Endothelial cell of umbilical vein (primary cell): ENCODE results near the gene CYP4X1. TPM values are rescaled to one million over a fixed set of nuclear protein-coding genes. Genes with fewer than 3 reads are reported as not detected.
A peak's percentile ranks its signal among the peaks of the same experiment; 100 is the strongest.

Experiments used
- BruUV-seq: library from RNA; stranded (reverse); fragments of 400-500 nt; replicated peaks from 2 replicates; lab custom pipeline; 2021; lab: Mats Ljungman, UMichigan
- CTCF ChIA-PET: fragments of 300-600, 350-600 bp; sonication (Branson Sonifier 250); formaldehyde crosslinking; loops from one replicate; lab custom pipeline; 2021; ENCODE audit warnings: antibody characterized with exemption, inconsistent platforms; lab: Charles Lee
- POLR2A ChIA-PET: fragments of 300-600, 350-600 bp; sonication (Branson Sonifier 250); formaldehyde crosslinking; loops from one replicate; lab custom pipeline; 2021; ENCODE audit warnings: antibody characterized with exemption, inconsistent platforms; lab: Charles Lee
- DNase-seq: peaks from one replicate; pipeline ENCODE4 v3.0.0-alpha.2; 2011; ENCODE audit warnings: low read depth, low spot score
- FAIRE-seq: peaks from 2 replicates; lab custom pipeline; 2011; peaks lifted over from hg19 to GRCh38; lab: Jason Lieb, UNC
- H2AFZ ChIP-seq: 2 replicates; pipeline ENCODE4 v1.6.0; 2012; ENCODE audit warnings: low read depth, low read length, control low read depth, inconsistent platforms
- H3K27ac ChIP-seq: 2 replicates; pipeline ENCODE4 v1.5.1; 2011; ENCODE audit warnings: low read depth, mild to moderate bottlenecking, control low read depth, low read length, moderate library complexity; ENCODE audit not compliant: insufficient read depth
- H3K27me3 ChIP-seq, 2 experiments: 2 replicates each; pipeline versions ENCODE4 v1.6.0 to v1.6.1; 2011; ENCODE audit warnings: low read length in 2 of 2, mixed read lengths in 1 of 2; ENCODE audit not compliant: control insufficient read depth in 2 of 2, insufficient read depth in 2 of 2
- H3K36me3 ChIP-seq, 2 experiments: 2 replicates in 1 of 2; 3 replicates in 1 of 2; pipeline ENCODE4 v1.5.1; 2011; ENCODE audit warnings: low read length in 2 of 2, mild to moderate bottlenecking in 1 of 2, moderate library complexity in 1 of 2; ENCODE audit not compliant: control insufficient read depth in 2 of 2, insufficient read depth in 2 of 2; ENCODE audit errors: extremely low read depth in 1 of 2
- H3K4me1 ChIP-seq: 3 replicates; pipeline ENCODE4 v1.5.1; 2011; ENCODE audit warnings: mild to moderate bottlenecking, low read length; ENCODE audit not compliant: control insufficient read depth, insufficient read depth; ENCODE audit errors: extremely low read depth
- H3K4me2 ChIP-seq: 2 replicates; pipeline ENCODE4 v1.6.1; 2011; ENCODE audit warnings: low read length, control low read depth, mixed read lengths; ENCODE audit not compliant: insufficient read depth
- H3K4me3 ChIP-seq, 3 experiments: fragments of 200-600 bp in 1 of 3; sonication (generic), shearing (Covaris generic) in 1 of 3; replicated peaks in 1 of 3; 2 replicates each; pipeline ENCODE4 v1.5.1; 2011 to 2016; ENCODE audit warnings: control low read depth in 3 of 3, low read length in 3 of 3, mild to moderate bottlenecking in 2 of 3, inconsistent platforms in 1 of 3, low read depth in 1 of 3, moderate library complexity in 1 of 3; ENCODE audit not compliant: insufficient read depth in 1 of 3
- H3K79me2 ChIP-seq: 2 replicates; pipeline ENCODE4 v1.6.0; 2012; ENCODE audit warnings: low read length, inconsistent platforms; ENCODE audit not compliant: control insufficient read depth, insufficient read depth
- H3K9ac ChIP-seq: replicated peaks from 2 replicates; pipeline ENCODE3; 2011; ENCODE audit warnings: low read length, control low read depth; ENCODE audit not compliant: insufficient read depth; ENCODE audit errors: extremely low read depth
- H3K9me1 ChIP-seq: replicated peaks from 3 replicates; pipeline ENCODE4 v1.6.0; 2011; ENCODE audit warnings: mild to moderate bottlenecking, low read length; ENCODE audit not compliant: control insufficient read depth, insufficient read depth; ENCODE audit errors: extremely low read depth
- H3K9me3 ChIP-seq: replicated peaks from 2 replicates; pipeline ENCODE4 v1.5.1; 2012; ENCODE audit warnings: low read length, inconsistent platforms; ENCODE audit not compliant: control insufficient read depth, insufficient read depth
- H4K20me1 ChIP-seq: replicated peaks from 2 replicates; pipeline ENCODE3; 2011; ENCODE audit warnings: mild to moderate bottlenecking, low read length; ENCODE audit not compliant: control insufficient read depth, insufficient read depth; ENCODE audit errors: extremely low read depth
- CTCF ChIP-seq, 2 donors: IDR thresholded peaks; 1 replicate in 1 of 2; 2 replicates in 1 of 2; pipeline ENCODE4 v1.5.1; 2011; ENCODE audit warnings: low read length in 2 of 2, mild to moderate bottlenecking in 2 of 2, moderate library complexity in 2 of 2, control low read depth in 1 of 2, inconsistent platforms in 1 of 2, low read depth in 1 of 2; ENCODE audit not compliant: insufficient read depth in 1 of 2; ENCODE audit errors: extremely low read depth in 1 of 2
- EZH2 ChIP-seq: IDR thresholded peaks from 2 replicates; pipeline ENCODE4 v1.6.1; 2012; ENCODE audit warnings: borderline replicate concordance, low read depth, mild to moderate bottlenecking, moderate library complexity, low read length, inconsistent platforms; ENCODE audit not compliant: severe bottlenecking
- FOS ChIP-seq: IDR thresholded peaks from 2 replicates; pipeline ENCODE4 v1.6.1; 2011; ENCODE audit warnings: mild to moderate bottlenecking, low read length, moderate library complexity, borderline replicate concordance; ENCODE audit not compliant: insufficient read depth
- GATA2 ChIP-seq: IDR thresholded peaks from 2 replicates; pipeline ENCODE4 v1.7.0; 2011; ENCODE audit warnings: low read depth, mild to moderate bottlenecking, moderate library complexity, mixed read lengths, low read length; ENCODE audit not compliant: insufficient read length, insufficient read depth
- JUN ChIP-seq: IDR thresholded peaks from 2 replicates; pipeline ENCODE4 v1.6.1; 2011; ENCODE audit warnings: borderline replicate concordance, low read depth; ENCODE audit not compliant: insufficient read length, insufficient read depth
- MAX ChIP-seq: IDR thresholded peaks from 2 replicates; pipeline ENCODE4 v1.6.1; 2011; ENCODE audit not compliant: insufficient read depth, insufficient read length
- MYC ChIP-seq: IDR thresholded peaks from one replicate; pipeline ENCODE4 v1.6.1; 2011; ENCODE audit warnings: mild to moderate bottlenecking, low read depth, low read length
- POLR2A ChIP-seq: IDR thresholded peaks from 2 replicates; pipeline ENCODE4 v1.6.1; 2012; ENCODE audit warnings: low read depth, mild to moderate bottlenecking, control low read depth, low read length
- POLR2AphosphoS5 ChIP-seq: IDR thresholded peaks from 2 replicates; pipeline ENCODE4 v1.6.1; 2012; ENCODE audit warnings: low read depth, mild to moderate bottlenecking, control low read depth, low read length, moderate library complexity; ENCODE audit not compliant: insufficient read depth
- dilution Hi-C: fragments of 300-500 bp; cut with MboI; formaldehyde crosslinking; loops from one replicate; pipeline ENCODE4 v1.15.0; 2019; ENCODE audit warnings: low sequenced_read_pairs; ENCODE audit not compliant: extremely low pct_ligation_motif_present
- intact Hi-C: fragments of 100-400 bp; cut with micrococcal nuclease; formaldehyde crosslinking; loops from one replicate; pipeline ENCODE4 v1.10.0; 2022
- polyA plus RNA-seq, 4 experiments: library from polyadenylated mRNA; depleted of rRNA in 3 of 4; stranded (reverse) in 3 of 4; unstranded in 1 of 4; fragments of >200 nt; gene quantifications; 2 replicates each; pipeline versions ENCODE4 v1.2.1 to v1.2.3, GENCODE V29; 2011 to 2012; ENCODE audit warnings: missing spikeins in 1 of 4
- total RNA-seq: library from RNA; stranded (reverse); gene quantifications from 2 replicates; pipeline ENCODE4 v1.2.3, GENCODE V29; 2021

CYP4X1 gene
- total and polyA plus RNA-seq, 2 donors (not counting 3 experiments of a cell fraction or from before 2014, with no cell fraction given) = 2.4 to 3.7 TPM

GRCh38 chr1:47002211-47002610, 21.3 kb upstream of the CYP4X1 start:
- Histone ChIP-seq H3K4me2 (no peak overlapping the region), H3K4me3 (no peak overlapping the region), H3K9ac (no peak overlapping the region), H3K27me3 (peaks cover 0 to 2% of the 10 kb centered on the region in 2 experiments), H2AFZ (no peak overlapping the region), H3K79me2 (no peaks in the 10 kb centered on the region), H3K27ac (no peak overlapping the region), H3K4me1 (no peaks in the 10 kb centered on the region), H3K9me1 (no peaks in the 10 kb centered on the region), H4K20me1 (no peaks in the 10 kb centered on the region), H3K36me3 (no peaks in the 10 kb centered on the region), H3K9me3 (no peaks in the 10 kb centered on the region)
- dilution Hi-C loops (no loop called here), intact Hi-C loops (loop anchor here (5.0 kb wide), 1 partner anchor 470 kb away; no protein-coding TSS in a partner anchor)
- ChIA-PET POLR2A (no interaction called here), CTCF (interaction anchor here (0.7 kb wide), 1 partner anchor 16 kb away, joined by 3 read pairs; no protein-coding TSS in a partner anchor)
- peak in 1 of 2 donors; percentile 14 for TF ChIP-seq CTCF (IDR thresholded peaks at IDR 0.05; ENCODE audit: extremely low read depth in 1 of 2, insufficient read depth in 1 of 2, low read depth in 1 of 2, low read length in 2 of 2)
- TF ChIP-seq MAX = no peak
- DNase-seq (no peak), FAIRE-seq (no peak)
- BruUV-seq = no TSS peak

GRCh38 chr1:47003896-47004403, 19.5 kb upstream of the CYP4X1 start:
- Histone ChIP-seq H3K4me3 (no peak overlapping the region), H3K79me2 (no peaks in the 10 kb centered on the region), H3K9ac (no peak overlapping the region), H3K4me1 (no peaks in the 10 kb centered on the region), H3K9me1 (no peaks in the 10 kb centered on the region), H3K36me3 (no peaks in the 10 kb centered on the region), H3K9me3 (no peaks in the 10 kb centered on the region), H2AFZ (no peak overlapping the region), H3K27me3 (peaks cover 0 to 2% of the 10 kb centered on the region in 2 experiments), H4K20me1 (no peaks in the 10 kb centered on the region), H3K4me2 (no peak overlapping the region), H3K27ac (no peak overlapping the region)
- dilution Hi-C loops (no loop called here), intact Hi-C loops (loop anchor here (5.0 kb wide), 1 partner anchor 472 kb away; no protein-coding TSS in a partner anchor)
- ChIA-PET CTCF (interaction anchor here (1.0 kb wide), 1 partner anchor 20 kb away, joined by 3 read pairs; no protein-coding TSS in a partner anchor), POLR2A (no interaction called here)
- DNase-seq = no peak
- FAIRE-seq = no peak
- no peak for TF ChIP-seq EZH2
- TF ChIP-seq FOS = no peak
- no peak for TF ChIP-seq MYC
- TF ChIP-seq GATA2 = no peak
- no peak for TF ChIP-seq MAX
- TF ChIP-seq CTCF (IDR thresholded peaks at IDR 0.05; ENCODE audit: extremely low read depth in 1 of 2, insufficient read depth in 1 of 2, low read depth in 1 of 2, low read length in 2 of 2) = no peak
- TF ChIP-seq JUN = no peak
- no peak for TF ChIP-seq POLR2AphosphoS5
- TF ChIP-seq POLR2A = no peak
- BruUV-seq = no TSS peak
